KMS-11 (cell line): ENCODE measurements around the gene ELMO1.

Source experiments
- H2AFZ ChIP-seq: fragments of 200-600 bp; sonication (generic); 2 replicates; pipeline ENCODE4 v1.6.1; 2016; ENCODE audit warnings: antibody characterized with exemption, mixed run types, low read depth
- H3K27ac ChIP-seq: fragments of 200-600 bp; sonication (generic); 2 replicates; pipeline ENCODE4 v1.6.1; 2016; ENCODE audit warnings: mild to moderate bottlenecking, mixed run types
- H3K27me3 ChIP-seq: fragments of 200-600 bp; sonication (generic); 2 replicates; pipeline ENCODE4 v1.6.1; 2017; ENCODE audit warnings: mild to moderate bottlenecking, low read depth, mixed run types, moderate library complexity; ENCODE audit not compliant: insufficient read depth
- H3K36me3 ChIP-seq: fragments of 200-600 bp; sonication (generic); 2 replicates; pipeline ENCODE4 v1.6.1; 2017; ENCODE audit warnings: mild to moderate bottlenecking, mixed run types; ENCODE audit not compliant: insufficient read depth
- H3K4me1 ChIP-seq: fragments of 200-600 bp; sonication (generic); 2 replicates; pipeline ENCODE4 v1.6.1; 2016; ENCODE audit warnings: mild to moderate bottlenecking, low read depth, mixed run types; ENCODE audit not compliant: poor library complexity, severe bottlenecking
- H3K4me2 ChIP-seq: fragments of 200-600 bp; sonication (generic); 2 replicates; pipeline ENCODE4 v1.7.0; 2016; ENCODE audit warnings: mild to moderate bottlenecking, mixed run types
- H3K4me3 ChIP-seq: fragments of 200-600 bp; sonication (generic); IDR thresholded peaks from 2 replicates; pipeline ENCODE4 v1.6.1; 2017; ENCODE audit warnings: low read depth, low read length, mixed read lengths; ENCODE audit not compliant: insufficient read depth
- H3K79me2 ChIP-seq: fragments of 200-600 bp; sonication (generic); 2 replicates; pipeline ENCODE4 v1.6.1; 2016; ENCODE audit warnings: low read depth, mixed run types; ENCODE audit not compliant: insufficient read depth
- H3K9ac ChIP-seq: fragments of 200-600 bp; sonication (generic); 2 replicates; pipeline ENCODE4 v1.6.1; 2016; ENCODE audit warnings: mild to moderate bottlenecking, mixed run types
- H4K20me1 ChIP-seq: fragments of 200-600 bp; sonication (generic); 2 replicates; pipeline ENCODE4 v1.6.1; 2016; ENCODE audit warnings: mild to moderate bottlenecking, mixed run types; ENCODE audit not compliant: insufficient read depth
- TF ChIP-seq, protein P1 (sequence below): fragments of 200-600 bp; sonication (generic); conservative IDR thresholded peaks from 2 replicates; pipeline ENCODE4 v1.6.1; 2017; ENCODE audit warnings: low read depth, mild to moderate bottlenecking, antibody characterized with exemption, low read length, moderate library complexity, mixed read lengths

The ELMO1 gene

GRCh38 chr7:36949711-36950600 is 498.7 kb downstream of the ELMO1 start:
- H3K79me2 ChIP-seq, result no peaks in the 10 kb centered on the region
- H4K20me1 ChIP-seq, result no peaks in the 10 kb centered on the region
- H3K27ac ChIP-seq, result no peak overlapping the region
- no peaks in the 10 kb centered on the region for H3K36me3 ChIP-seq
- TF ChIP-seq, protein P1, sequence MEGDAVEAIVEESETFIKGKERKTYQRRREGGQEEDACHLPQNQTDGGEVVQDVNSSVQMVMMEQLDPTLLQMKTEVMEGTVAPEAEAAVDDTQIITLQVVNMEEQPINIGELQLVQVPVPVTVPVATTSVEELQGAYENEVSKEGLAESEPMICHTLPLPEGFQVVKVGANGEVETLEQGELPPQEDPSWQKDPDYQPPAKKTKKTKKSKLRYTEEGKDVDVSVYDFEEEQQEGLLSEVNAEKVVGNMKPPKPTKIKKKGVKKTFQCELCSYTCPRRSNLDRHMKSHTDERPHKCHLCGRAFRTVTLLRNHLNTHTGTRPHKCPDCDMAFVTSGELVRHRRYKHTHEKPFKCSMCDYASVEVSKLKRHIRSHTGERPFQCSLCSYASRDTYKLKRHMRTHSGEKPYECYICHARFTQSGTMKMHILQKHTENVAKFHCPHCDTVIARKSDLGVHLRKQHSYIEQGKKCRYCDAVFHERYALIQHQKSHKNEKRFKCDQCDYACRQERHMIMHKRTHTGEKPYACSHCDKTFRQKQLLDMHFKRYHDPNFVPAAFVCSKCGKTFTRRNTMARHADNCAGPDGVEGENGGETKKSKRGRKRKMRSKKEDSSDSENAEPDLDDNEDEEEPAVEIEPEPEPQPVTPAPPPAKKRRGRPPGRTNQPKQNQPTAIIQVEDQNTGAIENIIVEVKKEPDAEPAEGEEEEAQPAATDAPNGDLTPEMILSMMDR, result no peak
- no peak overlapping the region for H3K4me2 ChIP-seq
- no peak overlapping the region for H2AFZ ChIP-seq
- H3K9ac ChIP-seq, result no peak overlapping the region
- no peaks in the 10 kb centered on the region for H3K27me3 ChIP-seq
- peaks cover 3% of the 10 kb centered on the region for H3K4me1 ChIP-seq
- no peak overlapping the region for H3K4me3 ChIP-seq

DNA sequence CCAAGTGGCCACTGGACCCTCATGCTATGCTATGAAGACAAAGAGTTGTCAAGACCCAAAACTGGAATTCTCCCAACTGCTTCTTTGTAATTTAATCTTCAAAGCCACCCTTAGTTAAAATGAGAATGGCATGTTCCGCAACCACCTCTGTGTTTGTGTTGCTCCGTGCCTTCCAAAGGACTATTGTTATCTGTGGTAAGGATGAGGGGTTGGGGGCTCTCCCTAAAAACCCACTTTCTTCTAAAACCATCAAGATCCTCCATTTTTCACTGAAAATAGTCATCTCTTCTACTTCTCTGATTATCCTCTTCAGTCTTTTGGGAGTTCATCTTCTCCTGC is 502.3 kb downstream of the ELMO1 start:
- no peaks in the 10 kb centered on the region for H4K20me1 ChIP-seq
- TF ChIP-seq, protein P1, result no peak
- H3K27ac ChIP-seq, result no peak overlapping the region
- no peaks in the 10 kb centered on the region for H3K27me3 ChIP-seq
- no peaks in the 10 kb centered on the region for H3K79me2 ChIP-seq
- H2AFZ ChIP-seq, result no peak overlapping the region
- no peak overlapping the region for H3K9ac ChIP-seq
- no peaks in the 10 kb centered on the region for H3K36me3 ChIP-seq
- peaks cover 3% of the 10 kb centered on the region for H3K4me1 ChIP-seq
- H3K4me2 ChIP-seq, result no peak overlapping the region
- no peak overlapping the region for H3K4me3 ChIP-seq

GRCh38 chr7:36945612-36946400 is 502.9 kb downstream of the ELMO1 start:
- Histone ChIP-seq H3K79me2 (no peaks in the 10 kb centered on the region), H3K4me1 (peaks cover 3% of the 10 kb centered on the region), H3K27ac (no peak overlapping the region), H3K4me3 (no peak overlapping the region), H3K9ac (no peak overlapping the region), H4K20me1 (no peaks in the 10 kb centered on the region), H3K36me3 (no peaks in the 10 kb centered on the region), H2AFZ (no peak overlapping the region), H3K27me3 (no peaks in the 10 kb centered on the region), H3K4me2 (no peak overlapping the region)
- TF ChIP-seq, protein P1, result no peak

GRCh38 chr7:36944838-36945237 is 503.8 kb downstream of the ELMO1 start:
- no peak overlapping the region for H3K27ac ChIP-seq
- no peaks in the 10 kb centered on the region for H3K36me3 ChIP-seq
- TF ChIP-seq, protein P1, result no peak
- no peak overlapping the region for H3K9ac ChIP-seq
- H2AFZ ChIP-seq, result no peak overlapping the region
- no peaks in the 10 kb centered on the region for H4K20me1 ChIP-seq
- no peaks in the 10 kb centered on the region for H3K27me3 ChIP-seq
- no peak overlapping the region for H3K4me2 ChIP-seq
- H3K4me3 ChIP-seq, result no peak overlapping the region
- peaks cover 2% of the 10 kb centered on the region for H3K4me1 ChIP-seq
- no peaks in the 10 kb centered on the region for H3K79me2 ChIP-seq
